H1 (cell line): ENCODE measurements around the gene LHFPL2. TPM values are rescaled to one million over a fixed set of nuclear protein-coding genes. Genes with fewer than 3 reads are reported as not detected.

Experiments used
- CTCF ChIA-PET: fragments of 300-600 bp; sonication (Branson Sonifier 250); formaldehyde crosslinking; loops from one replicate; lab custom pipeline; 2021; ENCODE audit not compliant: partially characterized antibody; lab: Charles Lee
- POLR2A ChIA-PET: fragments of 300-600 bp; sonication (Branson Sonifier 250); formaldehyde crosslinking; loops from one replicate; lab custom pipeline; 2021; ENCODE audit warnings: inconsistent platforms; ENCODE audit not compliant: partially characterized antibody; lab: Charles Lee
- DNase-seq, 2 experiments: peaks; one replicate each; pipeline versions ENCODE4 v3.0.0 to v3.0.0-alpha.2; 2010 to 2022; ENCODE audit warnings: low spot score in 2 of 2, low read depth in 1 of 2, mixed read lengths in 1 of 2
- FAIRE-seq: peaks from 2 replicates; lab custom pipeline; 2011; peaks lifted over from hg19 to GRCh38; lab: Jason Lieb, UNC
- H2AFZ ChIP-seq: 2 replicates; pipeline ENCODE4 v1.8.1; 2012; ENCODE audit warnings: low read length, inconsistent platforms
- H2AK5ac ChIP-seq: 2 replicates; pipeline ENCODE4 v1.6.1; 2013; ENCODE audit warnings: low read depth, low read length
- H2BK120ac ChIP-seq: replicated peaks from 2 replicates; pipeline ENCODE3; 2013; ENCODE audit warnings: low read depth, low read length, inconsistent platforms
- H2BK12ac ChIP-seq: 2 replicates; pipeline ENCODE4 v1.6.1; 2013; ENCODE audit warnings: low read depth, low read length
- H2BK15ac ChIP-seq: 2 replicates; pipeline ENCODE4 v1.6.1; 2013; ENCODE audit warnings: low read length
- H2BK20ac ChIP-seq: 2 replicates; pipeline ENCODE4 v1.6.1; 2013; ENCODE audit warnings: low read length
- H2BK5ac ChIP-seq: 2 replicates; pipeline ENCODE4 v1.6.1; 2013; ENCODE audit warnings: low read depth, low read length
- H3K14ac ChIP-seq: 2 replicates; pipeline ENCODE4 v1.6.1; 2013; ENCODE audit warnings: inconsistent platforms; ENCODE audit not compliant: insufficient read length
- H3K18ac ChIP-seq: 2 replicates; pipeline ENCODE4 v1.6.1; 2013; ENCODE audit warnings: low read length; ENCODE audit errors: extremely low read depth
- H3K23ac ChIP-seq: 2 replicates; pipeline ENCODE4 v1.6.1; 2013; ENCODE audit warnings: inconsistent platforms; ENCODE audit not compliant: insufficient read length
- H3K23me2 ChIP-seq: 2 replicates; pipeline ENCODE4 v1.6.1; 2013; ENCODE audit warnings: low read depth, low read length
- H3K27ac ChIP-seq: 2 replicates; pipeline ENCODE4 v1.6.1; 2011; ENCODE audit warnings: low read depth, low read length, inconsistent platforms
- H3K27me3 ChIP-seq, 4 experiments: replicated peaks in 1 of 4; 1 replicate in 1 of 4; 2 replicates in 3 of 4; pipeline versions ENCODE4 v1.6.1 to v1.8.1; 2011 to 2013; ENCODE audit warnings: low read length in 3 of 4, mild to moderate bottlenecking in 3 of 4, inconsistent platforms in 2 of 4, mixed read lengths in 2 of 4, moderate library complexity in 1 of 4; ENCODE audit not compliant: control insufficient read depth in 3 of 4, insufficient read depth in 3 of 4; ENCODE audit errors: extremely low read depth in 1 of 4
- H3K36me3 ChIP-seq, 4 experiments: 2 replicates each; pipeline versions ENCODE4 v1.6.1 to v1.8.1; 2011 to 2013; ENCODE audit warnings: mild to moderate bottlenecking in 4 of 4, low read length in 3 of 4, moderate library complexity in 2 of 4, control low read depth in 1 of 4, inconsistent platforms in 1 of 4; ENCODE audit not compliant: insufficient read depth in 4 of 4, control insufficient read depth in 2 of 4
- H3K4ac ChIP-seq: replicated peaks from 2 replicates; pipeline ENCODE3; 2013; ENCODE audit warnings: low read length, low read depth, mixed read lengths, inconsistent platforms; ENCODE audit not compliant: insufficient read length
- H3K4me1 ChIP-seq, 4 experiments: replicated peaks in 1 of 4; 1 replicate in 1 of 4; 2 replicates in 3 of 4; pipeline versions ENCODE4 v1.6.1 to v1.8.1; 2011 to 2013; ENCODE audit warnings: low read length in 3 of 4, inconsistent platforms in 2 of 4, mixed read lengths in 1 of 4; ENCODE audit not compliant: insufficient read depth in 4 of 4, control insufficient read depth in 3 of 4
- H3K4me2 ChIP-seq, 2 experiments: 2 replicates each; pipeline versions ENCODE4 v1.6.1 to v1.8.1; 2011 to 2013; ENCODE audit warnings: low read depth in 2 of 2, low read length in 2 of 2, control low read depth in 1 of 2, inconsistent platforms in 1 of 2, mild to moderate bottlenecking in 1 of 2; ENCODE audit not compliant: insufficient read depth in 1 of 2
- H3K4me3 ChIP-seq, 4 experiments: fragments of 200-600, 300-600 bp in 1 of 4; sonication (generic), shearing (Covaris generic), sonication (Bioruptor Twin) in 1 of 4; 2 replicates each; pipeline versions ENCODE4 v1.5.1 to v1.8.1; 2011 to 2016; ENCODE audit warnings: low read length in 4 of 4, low read depth in 3 of 4, control low read depth in 2 of 4, inconsistent platforms in 2 of 4, mild to moderate bottlenecking in 2 of 4, mixed read lengths in 1 of 4, moderate library complexity in 1 of 4; ENCODE audit not compliant: insufficient read depth in 2 of 4; ENCODE audit errors: extremely low read depth in 1 of 4
- H3K56ac ChIP-seq: replicated peaks from 2 replicates; pipeline ENCODE3; 2013; ENCODE audit warnings: low read depth, mild to moderate bottlenecking, mixed read lengths, low read length, inconsistent platforms; ENCODE audit not compliant: insufficient read length
- H3K79me1 ChIP-seq: 2 replicates; pipeline ENCODE4 v1.6.1; 2013; ENCODE audit warnings: low read depth, low read length, control low read depth
- H3K79me2 ChIP-seq, 2 experiments: 2 replicates each; pipeline versions ENCODE4 v1.6.1 to v1.8.1; 2012 to 2013; ENCODE audit warnings: low read length in 2 of 2, mild to moderate bottlenecking in 2 of 2, inconsistent platforms in 1 of 2; ENCODE audit not compliant: insufficient read depth in 2 of 2, control insufficient read depth in 1 of 2
- H3K9ac ChIP-seq, 4 experiments: replicated peaks in 1 of 4; 1 replicate in 1 of 4; 2 replicates in 3 of 4; pipeline versions ENCODE4 v1.6.1 to v1.8.1; 2011 to 2013; ENCODE audit warnings: low read depth in 3 of 4, low read length in 3 of 4, control low read depth in 2 of 4, mild to moderate bottlenecking in 2 of 4, moderate library complexity in 2 of 4, inconsistent platforms in 1 of 4; ENCODE audit errors: extremely low read depth in 1 of 4
- H3K9me3 ChIP-seq, 2 experiments: 2 replicates each; pipeline versions ENCODE4 v1.6.1 to v1.8.1; 2012 to 2013; ENCODE audit warnings: mild to moderate bottlenecking in 2 of 2, moderate library complexity in 2 of 2, control low read depth in 1 of 2, inconsistent platforms in 1 of 2, low read depth in 1 of 2, low read length in 1 of 2, mixed read lengths in 1 of 2; ENCODE audit not compliant: insufficient read depth in 2 of 2
- H4K20me1 ChIP-seq, 2 experiments: replicated peaks in 1 of 2; 2 replicates each; pipeline versions ENCODE3 to v1.8.1; 2011 to 2013; ENCODE audit warnings: inconsistent platforms in 2 of 2, low read length in 2 of 2, mild to moderate bottlenecking in 1 of 2; ENCODE audit not compliant: insufficient read depth in 2 of 2, control insufficient read depth in 1 of 2
- H4K5ac ChIP-seq: 2 replicates; pipeline ENCODE4 v1.6.1; 2013; ENCODE audit warnings: low read length, low read depth, mixed read lengths, inconsistent platforms; ENCODE audit not compliant: insufficient read length
- H4K8ac ChIP-seq: 2 replicates; pipeline ENCODE4 v1.8.0; 2013; ENCODE audit warnings: mild to moderate bottlenecking, moderate library complexity, low read length, inconsistent platforms; ENCODE audit not compliant: insufficient read depth; ENCODE audit errors: extremely low read depth
- H4K91ac ChIP-seq: replicated peaks from 2 replicates; pipeline ENCODE3; 2013; ENCODE audit warnings: low read length, mixed read lengths, inconsistent platforms; ENCODE audit not compliant: insufficient read length
- ATF2 ChIP-seq: IDR thresholded peaks from 2 replicates; pipeline ENCODE4 v1.6.1; 2012; ENCODE audit warnings: low read length, inconsistent platforms
- BACH1 ChIP-seq: IDR thresholded peaks from 2 replicates; pipeline ENCODE4 v1.6.1; 2012; ENCODE audit warnings: low read length, improper control_type of control experiment
- CHD2 ChIP-seq: IDR thresholded peaks from 2 replicates; pipeline ENCODE4 v1.6.1; 2012; ENCODE audit warnings: low read length, improper control_type of control experiment
- CTBP2 ChIP-seq: IDR thresholded peaks from 2 replicates; pipeline ENCODE4 v1.7.0; 2011; ENCODE audit warnings: borderline replicate concordance, mild to moderate bottlenecking, moderate library complexity, mixed read lengths, low read length; ENCODE audit not compliant: insufficient read depth, insufficient read length
- EGR1 ChIP-seq: IDR thresholded peaks from 2 replicates; pipeline ENCODE4 v1.6.1; 2011; ENCODE audit warnings: low read depth, low read length, borderline replicate concordance
- HDAC6 ChIP-seq: IDR thresholded peaks from one replicate; pipeline ENCODE4 v1.7.1; 2012; ENCODE audit warnings: low read depth, mild to moderate bottlenecking, inconsistent platforms, low read length, moderate library complexity
- JUN ChIP-seq: IDR thresholded peaks from 2 replicates; pipeline ENCODE4 v1.6.1; 2011; ENCODE audit warnings: low read depth, mild to moderate bottlenecking, improper control_type of control experiment, low read length
- JUND ChIP-seq: IDR thresholded peaks from 2 replicates; pipeline ENCODE4 v1.6.1; 2011; ENCODE audit warnings: mild to moderate bottlenecking, improper control_type of control experiment, low read length
- POU5F1 ChIP-seq: IDR thresholded peaks from 2 replicates; pipeline ENCODE4 v1.6.1; 2011; ENCODE audit warnings: low read depth, mild to moderate bottlenecking, low read length, moderate library complexity
- SIN3A ChIP-seq, 2 experiments: IDR thresholded peaks in 1 of 2; conservative IDR thresholded peaks in 1 of 2; 2 replicates each; pipeline ENCODE4 v1.6.1; 2011 to 2012; ENCODE audit warnings: low read length in 2 of 2, improper control_type of control experiment in 1 of 2, low read depth in 1 of 2, mild to moderate bottlenecking in 1 of 2
- WGBS, 2 experiments: shearing (Covaris generic) in 1 of 2; methylation state at CpG; one replicate each; pipeline versions ENCODE4 v1.1.6 to v1.1.7; 2013 to 2015; ENCODE audit warnings: low lambda C conversion rate in 2 of 2, mixed read lengths in 2 of 2, inconsistent platforms in 1 of 2, low coverage in 1 of 2, missing lambda C conversion rate in 1 of 2; ENCODE audit not compliant: insufficient replicate concordance in 2 of 2, insufficient coverage in 1 of 2, insufficient read length in 1 of 2; ENCODE audit errors: extremely low coverage in 1 of 2, missing lambda C conversion rate in 1 of 2; 5-methylcytosine and 5-hydroxymethylcytosine counted together
- polyA plus RNA-seq, 7 experiments: library from polyadenylated mRNA; depleted of rRNA in 3 of 7; stranded (reverse) in 5 of 7; unstranded in 2 of 7; fragments of >200 nt in 5 of 7; fragments of 200-250 nt in 2 of 7; gene quantifications; 1 replicate in 5 of 7; 2 replicates in 1 of 7; 4 replicates in 1 of 7; pipeline versions ENCODE4 v1.2.1 to v1.2.3, GENCODE V29; 2011 to 2013; ENCODE audit warnings: missing spikeins in 2 of 7, mixed read lengths in 2 of 7
- total RNA-seq: library from RNA; stranded (reverse); fragmentation: NEBNext Ultra II Directional; extraction: Animal tissue kit (Norgen Biotek cat#: 25700); gene quantifications from 2 replicates; pipeline ENCODE4 v1.2.1, GENCODE V29; 2021
- TF ChIP-seq, protein P1 (sequence below): IDR thresholded peaks from 2 replicates; pipeline ENCODE4 v1.6.1; 2011; ENCODE audit warnings: low read length, improper control_type of control experiment

The LHFPL2 gene
- total and polyA plus RNA-seq, 2 of the 8 experiments (the other 6 are each of a cell fraction or from before 2014, with no cell fraction given): 9.6 to 43.0 TPM

DNA sequence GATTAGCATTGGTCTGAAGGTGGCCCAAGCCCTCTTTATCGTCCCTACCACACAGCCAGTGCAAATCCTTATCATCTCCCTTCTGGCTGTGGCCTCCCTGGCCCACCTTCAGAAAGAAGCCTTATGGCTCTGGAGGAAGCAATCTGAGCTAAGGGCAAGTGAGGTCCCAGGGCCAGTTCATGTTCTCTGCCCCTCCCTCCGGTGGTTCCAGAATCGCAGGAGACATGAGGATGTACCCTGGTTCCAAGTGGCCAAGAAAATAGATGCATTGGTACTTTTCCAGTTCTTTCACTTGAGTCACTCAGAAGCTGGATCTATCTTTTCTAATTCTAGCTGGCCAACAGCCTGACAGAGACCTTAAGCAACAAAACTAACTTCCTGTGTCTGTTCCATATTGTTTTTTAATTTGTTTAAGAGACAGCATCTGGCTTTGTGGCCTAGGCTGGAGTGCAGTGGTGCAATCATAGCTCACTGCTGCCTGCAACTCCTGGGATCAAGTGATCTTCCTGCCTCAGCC is 60.7 kb downstream of the LHFPL2 start:
- Histone ChIP-seq H4K5ac (no peak overlapping the region), H3K79me2 (peaks cover 0 to 35% of the 10 kb centered on the region in 2 experiments; a peak in 3 of 4 replicates), H3K9ac (no peak overlapping the region), H2BK12ac (no peak overlapping the region), H3K4ac (no peak overlapping the region), H2AK5ac (no peak overlapping the region), H3K79me1 (peaks cover 3% of the 10 kb centered on the region; the same call in 1 of the 2 replicates), H3K4me1 (peaks cover 0 to 2% (median 0%) of the 10 kb centered on the region in 4 experiments; a peak in 1 of 7 replicates), H2BK5ac (no peak overlapping the region), H3K14ac (no peak overlapping the region), H2BK20ac (no peak overlapping the region), H3K36me3 (peaks cover 0 to 24% (median 4%) of the 10 kb centered on the region in 4 experiments; a peak in 4 of 8 replicates), H3K56ac (no peak overlapping the region), H4K20me1 (peaks cover 0 to 2% of the 10 kb centered on the region in 2 experiments), H3K23me2 (no peaks in the 10 kb centered on the region), H2BK15ac (no peak overlapping the region), H4K8ac (no peak overlapping the region), H3K23ac (no peak overlapping the region), H3K4me3 (no peak overlapping the region), H3K27me3 (no peaks in the 10 kb centered on the region), H3K9me3 (peaks cover 15 to 19% of the 10 kb centered on the region in 2 experiments), H2AFZ (no peak overlapping the region), H3K4me2 (no peak overlapping the region), H3K27ac (no peak overlapping the region), H4K91ac (no peak overlapping the region), H2BK120ac (no peak overlapping the region), H3K18ac (no peak overlapping the region)
- POLR2A ChIA-PET: no interaction called here
- FAIRE-seq (no peak), DNase-seq (no peak)
- CTCF ChIA-PET: interaction anchor here (0.7 kb wide), 1 partner anchor 112 kb away, joined by 3 read pairs; no protein-coding TSS in a partner anchor
- 95% methylated on average over 3 of the region's 3 CpGs; no CpG with 5 or more reads in 1 of the 2 experiments for WGBS, 2 experiments
- no peak for TF ChIP-seq CTBP2
- TF ChIP-seq BACH1: no peak
- TF ChIP-seq CHD2: no peak
- TF ChIP-seq ATF2: no peak
- TF ChIP-seq SIN3A (conservative IDR thresholded peaks at IDR 0.05 in 1 of 2, IDR thresholded peaks at IDR 0.05 in 1 of 2; ENCODE audit: low read depth in 1 of 2, low read length in 2 of 2): no peak
- TF ChIP-seq JUND: no peak
- no peak for TF ChIP-seq JUN
- TF ChIP-seq POU5F1: no peak
- no peak for TF ChIP-seq EGR1
- TF ChIP-seq HDAC6: no peak
- TF ChIP-seq, protein P1, sequence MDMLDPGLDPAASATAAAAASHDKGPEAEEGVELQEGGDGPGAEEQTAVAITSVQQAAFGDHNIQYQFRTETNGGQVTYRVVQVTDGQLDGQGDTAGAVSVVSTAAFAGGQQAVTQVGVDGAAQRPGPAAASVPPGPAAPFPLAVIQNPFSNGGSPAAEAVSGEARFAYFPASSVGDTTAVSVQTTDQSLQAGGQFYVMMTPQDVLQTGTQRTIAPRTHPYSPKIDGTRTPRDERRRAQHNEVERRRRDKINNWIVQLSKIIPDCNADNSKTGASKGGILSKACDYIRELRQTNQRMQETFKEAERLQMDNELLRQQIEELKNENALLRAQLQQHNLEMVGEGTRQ: no peak
